LNCaP clone FGC (cell line): ENCODE measurements around the gene CNRIP1.

Source experiments
- DNase-seq: peaks from one replicate; pipeline ENCODE4 v3.0.0-alpha.2; 2011; ENCODE audit warnings: low read depth
- H3K4me3 ChIP-seq: 2 replicates; pipeline ENCODE4 v1.5.1; 2011; ENCODE audit warnings: mild to moderate bottlenecking, low read depth, low read length, control low read depth
- CTCF ChIP-seq: IDR thresholded peaks from 2 replicates; pipeline ENCODE4 v1.5.1; 2012; ENCODE audit warnings: mild to moderate bottlenecking; ENCODE audit not compliant: control insufficient read depth, insufficient read depth; ENCODE audit errors: extremely low read depth

The CNRIP1 gene

GRCh38 chr2:68293755-68294154 lies 26.0 kb downstream of the CNRIP1 start:
- TF ChIP-seq CTCF, result no peak
- no peak overlapping the region for H3K4me3 ChIP-seq
- no peak for DNase-seq

- DNase-seq, result no peak
- no peak overlapping the region for H3K4me3 ChIP-seq
- no peak for TF ChIP-seq CTCF
Observed at GRCh38 chr2:68293024-68293423, 26.7 kb downstream of the CNRIP1 start.

GRCh38 chr2:68292108-68292710 lies 27.5 kb downstream of the CNRIP1 start:
- H3K4me3 ChIP-seq, result no peak overlapping the region
- DNase-seq, result no peak
- peak; percentile 87 for TF ChIP-seq CTCF

GRCh38 chr2:68291314-68291713 lies 28.4 kb downstream of the CNRIP1 start:
- DNase-seq, result no peak
- no peak for TF ChIP-seq CTCF
- H3K4me3 ChIP-seq, result no peak overlapping the region

GRCh38 chr2:68290901-68291300 lies 28.8 kb downstream of the CNRIP1 start:
- no peak for DNase-seq
- no peak for TF ChIP-seq CTCF
- no peak overlapping the region for H3K4me3 ChIP-seq

- DNase-seq, result no peak
- TF ChIP-seq CTCF, result no peak
- H3K4me3 ChIP-seq, result no peak overlapping the region
Observed at GRCh38 chr2:68287580-68288441, 31.9 kb downstream of the CNRIP1 start.
